WI38 (cell line): ENCODE measurements around the gene RPA3.

Source experiments
- H3K4me3 ChIP-seq: 2 replicates; pipeline ENCODE4 v1.5.1; 2011; ENCODE audit warnings: low read depth, mild to moderate bottlenecking, control low read depth, low read length
- CTCF ChIP-seq: IDR thresholded peaks from 2 replicates; pipeline ENCODE4 v1.5.1; 2012; ENCODE audit warnings: low read depth, mild to moderate bottlenecking, control low read depth, low read length

RPA3 gene

DNA sequence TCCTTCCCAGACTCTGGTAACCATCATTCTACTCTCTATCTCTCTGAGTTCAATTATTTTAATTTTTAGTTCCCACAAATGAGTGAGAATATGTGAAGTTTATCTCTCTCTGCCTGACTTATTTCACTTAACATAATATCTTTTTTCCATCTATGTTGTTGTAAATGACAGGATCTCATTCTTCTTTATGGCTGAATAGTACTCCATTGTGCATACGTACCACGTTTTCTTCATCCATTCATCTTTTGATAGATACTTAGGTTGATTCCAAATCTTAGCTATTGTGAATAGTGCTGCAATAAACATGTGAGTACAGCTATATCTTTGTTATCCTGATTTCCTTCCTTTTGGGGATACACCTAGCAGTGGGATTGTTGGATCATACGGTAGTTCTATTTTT, 23.9 kb downstream of the RPA3 start:
- TF ChIP-seq CTCF, result no peak
- H3K4me3 ChIP-seq, result no peak overlapping the region

DNA sequence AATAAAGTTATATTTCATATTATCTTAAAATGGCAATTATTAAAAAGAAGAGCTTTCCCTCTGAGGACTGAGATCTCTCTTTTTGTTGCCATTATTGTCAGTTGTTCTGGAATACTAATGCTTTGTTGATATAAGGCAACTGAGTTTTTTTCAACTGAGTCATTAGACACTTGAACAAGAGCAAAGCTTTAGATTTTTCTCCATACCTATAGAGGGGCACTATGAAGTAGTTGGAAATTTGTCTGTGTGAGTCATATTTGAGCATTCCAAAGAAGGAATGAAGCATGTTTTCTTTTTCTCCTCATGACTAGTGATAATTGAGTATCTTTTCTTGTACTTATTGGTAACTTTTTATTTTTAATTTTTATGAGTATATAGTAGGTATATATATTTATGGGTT, 24.5 kb downstream of the RPA3 start:
- H3K4me3 ChIP-seq, result no peak overlapping the region
- TF ChIP-seq CTCF, result no peak

DNA sequence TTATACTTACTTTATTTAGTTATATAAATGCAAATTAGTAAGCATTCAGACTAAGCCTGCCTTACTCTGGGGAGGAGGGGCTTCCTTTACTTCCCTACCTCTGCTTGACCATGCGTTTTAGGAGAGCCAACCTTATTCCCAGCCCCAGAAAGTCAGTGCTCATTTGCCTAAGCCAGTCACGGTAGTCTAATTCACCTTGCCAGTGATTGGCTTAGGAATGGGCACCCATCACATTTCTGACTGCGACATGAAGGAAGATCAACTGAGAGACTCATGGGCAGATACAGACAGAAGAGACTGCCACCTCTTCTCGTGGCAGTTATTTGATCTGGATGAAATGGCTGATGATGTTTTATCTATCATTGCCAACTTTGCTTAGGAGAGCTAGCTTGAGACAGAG, 29.5 kb downstream of the RPA3 start:
- TF ChIP-seq CTCF, result no peak
- no peak overlapping the region for H3K4me3 ChIP-seq

- no peak overlapping the region for H3K4me3 ChIP-seq
These were observed 30.1 kb downstream of the RPA3 start for GRCh38 chr7:7688310-7688709.

DNA sequence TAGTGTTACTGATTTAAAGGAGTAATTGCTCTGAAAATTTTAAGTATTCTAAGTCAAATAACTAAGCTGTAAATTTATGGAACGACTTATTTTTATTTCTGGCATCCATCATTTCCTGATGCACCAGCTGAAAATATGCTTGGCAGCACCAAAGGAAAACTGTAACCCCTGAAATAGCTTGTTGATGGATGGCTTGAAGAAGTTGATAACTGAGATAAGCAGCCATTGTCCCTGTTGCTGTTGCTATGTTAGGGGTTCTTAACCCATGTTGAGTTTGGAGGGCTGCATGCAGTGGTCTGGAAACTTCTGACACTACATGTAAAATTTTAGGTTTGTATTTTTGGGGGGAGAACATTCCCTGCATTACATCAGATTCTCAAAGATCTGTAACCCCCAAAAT, 30.6 kb downstream of the RPA3 start:
- no peak overlapping the region for H3K4me3 ChIP-seq
- no peak for TF ChIP-seq CTCF

More at GRCh38 chr7:7688310-7688709, 30.1 kb downstream of the RPA3 start:
- TF ChIP-seq CTCF, result no peak

DNA sequence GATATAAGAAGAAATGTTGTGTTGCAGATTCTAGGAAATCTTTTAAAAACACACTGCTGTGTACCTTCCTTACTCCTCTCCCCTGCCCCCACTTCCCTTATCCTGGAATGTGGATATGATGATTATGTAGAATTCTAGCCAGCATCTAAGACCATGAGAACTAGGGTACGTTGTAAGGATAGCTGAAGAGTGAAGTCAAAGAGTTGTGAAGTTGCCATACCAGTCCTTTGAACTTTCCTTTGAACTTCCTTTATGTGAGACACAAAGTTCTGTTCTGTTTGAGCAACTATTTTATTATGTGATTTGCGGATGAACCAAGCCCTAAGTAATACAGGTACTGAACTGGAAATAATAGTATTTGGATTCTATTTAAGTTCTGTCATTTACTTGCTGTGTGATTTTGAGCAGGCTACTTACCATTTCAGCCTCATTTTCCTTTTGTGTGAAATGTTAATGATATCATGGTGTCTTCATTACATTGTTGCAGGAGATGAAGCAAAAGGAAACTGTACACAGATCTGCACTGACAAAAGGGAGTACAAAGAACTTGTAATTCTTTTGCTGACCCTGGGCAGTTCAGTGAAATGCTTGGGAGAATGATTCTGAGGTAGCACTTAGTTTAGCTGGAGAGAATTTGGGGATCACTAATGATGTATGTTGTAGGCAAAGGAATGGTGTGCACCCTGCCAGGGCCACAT, 31.4 kb downstream of the RPA3 start:
- H3K4me3 ChIP-seq, result no peak overlapping the region
- TF ChIP-seq CTCF, result no peak

DNA sequence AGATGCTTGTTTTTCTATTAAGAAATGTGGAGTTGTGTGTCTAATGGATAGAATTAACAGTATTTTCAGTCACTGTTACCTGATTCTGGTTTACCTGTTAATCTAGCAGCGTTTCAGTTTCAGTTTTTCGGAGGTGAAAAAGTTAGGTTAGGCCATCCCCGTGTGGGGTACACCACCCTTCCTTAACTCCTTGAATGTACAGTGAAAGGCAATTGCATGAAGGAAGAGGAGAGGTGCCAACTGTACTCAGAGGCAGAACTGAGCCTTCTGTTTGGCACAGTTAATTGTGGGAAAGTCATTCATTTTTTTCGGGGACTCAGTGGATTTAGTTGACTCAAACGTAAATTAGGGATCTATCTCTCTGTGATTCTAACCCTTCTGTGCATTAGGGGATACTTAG, 35.5 kb downstream of the RPA3 start:
- no peak overlapping the region for H3K4me3 ChIP-seq
- no peak for TF ChIP-seq CTCF
